ENCODE measurements around the gene BAZ2B.

BAZ2B gene

GRCh38 chr2:159600752-159601151, 15.6 kb downstream of the BAZ2B start:
- TF ChIP-seq CTCF (IDR thresholded peaks at IDR 0.05; ENCODE audit: extremely low read depth, insufficient read depth, missing control alignments): no peak
- no peak for DNase-seq (ENCODE audit: low spot score)
- in situ Hi-C loops (cut with MboI; ENCODE audit: low pct_unique_long_range_greater_than_20kb, low sequenced_read_pairs, unreplicated experiment): no loop called here

GRCh38 chr2:159595410-159596046, 20.8 kb downstream of the BAZ2B start:
- in situ Hi-C loops (cut with MboI; ENCODE audit: low pct_unique_long_range_greater_than_20kb, low sequenced_read_pairs, unreplicated experiment): no loop called here
- TF ChIP-seq CTCF (IDR thresholded peaks at IDR 0.05; ENCODE audit: extremely low read depth, insufficient read depth, missing control alignments): no peak
- DNase-seq (ENCODE audit: low spot score): no peak

- in situ Hi-C loops (cut with MboI; ENCODE audit: low pct_unique_long_range_greater_than_20kb, low sequenced_read_pairs, unreplicated experiment): no loop called here
- no peak for TF ChIP-seq CTCF (IDR thresholded peaks at IDR 0.05; ENCODE audit: extremely low read depth, insufficient read depth, missing control alignments)
- no peak for DNase-seq (ENCODE audit: low spot score)
These were observed 23.9 kb downstream of the BAZ2B start for GRCh38 chr2:159592441-159592840.

- no peak for TF ChIP-seq CTCF (IDR thresholded peaks at IDR 0.05; ENCODE audit: extremely low read depth, insufficient read depth, missing control alignments)
- in situ Hi-C loops (cut with MboI; ENCODE audit: low pct_unique_long_range_greater_than_20kb, low sequenced_read_pairs, unreplicated experiment): no loop called here
- no peak for DNase-seq (ENCODE audit: low spot score)
These were observed 25.1 kb downstream of the BAZ2B start for GRCh38 chr2:159591221-159591620.

- no peak for TF ChIP-seq CTCF (IDR thresholded peaks at IDR 0.05; ENCODE audit: extremely low read depth, insufficient read depth, missing control alignments)
- in situ Hi-C loops (cut with MboI; ENCODE audit: low pct_unique_long_range_greater_than_20kb, low sequenced_read_pairs, unreplicated experiment): no loop called here
- DNase-seq (ENCODE audit: low spot score): no peak
These were observed 27.1 kb downstream of the BAZ2B start for GRCh38 chr2:159589286-159589685.

GRCh38 chr2:159586034-159586433, 30.3 kb downstream of the BAZ2B start:
- no peak for DNase-seq (ENCODE audit: low spot score)
- TF ChIP-seq CTCF (IDR thresholded peaks at IDR 0.05; ENCODE audit: extremely low read depth, insufficient read depth, missing control alignments): no peak
- in situ Hi-C loops (cut with MboI; ENCODE audit: low pct_unique_long_range_greater_than_20kb, low sequenced_read_pairs, unreplicated experiment): no loop called here
